K562 (cell line): ENCODE data around the gene ZNRD2. TPM values are rescaled to one million over a fixed set of nuclear protein-coding genes. Genes with fewer than 3 reads are reported as not detected.
A peak's percentile ranks its signal among the peaks of the same experiment; 100 is the strongest.

Source experiments
- ASH1L ChIP-seq: fragments of 450-650 bp; IDR thresholded peaks from 2 replicates; pipeline ENCODE4 v1.6.1; 2018; ENCODE audit warnings: borderline replicate concordance, mild to moderate bottlenecking, low read depth; ENCODE audit not compliant: partially characterized antibody
- BHLHE40 ChIP-seq: IDR thresholded peaks from 2 replicates; pipeline ENCODE4 v1.6.1; 2011; ENCODE audit warnings: low read length, improper control_type of control experiment
- FOSL1 ChIP-seq: fragments of 200-800 bp; sonication (Bioruptor generic); conservative IDR thresholded peaks from 2 replicates; pipeline ENCODE4 v1.6.1; 2016; ENCODE audit warnings: missing genetic modification characterization, missing compliant biosample characterization
- GATAD2A ChIP-seq: fragments of 450-650 bp; IDR thresholded peaks from 2 replicates; pipeline ENCODE4 v1.6.1; 2017
- JUND ChIP-seq, 2 experiments: IDR thresholded peaks; 2 replicates in 1 of 2; 3 replicates in 1 of 2; pipeline ENCODE4 v1.6.1; 2011; ENCODE audit warnings: borderline replicate concordance in 2 of 2, low read depth in 2 of 2, low read length in 2 of 2, improper control_type of control experiment in 1 of 2, missing biosample characterization in 1 of 2, missing genetic modification characterization in 1 of 2, missing genetic modification reagents in 1 of 2
- NFE2 ChIP-seq: IDR thresholded peaks from 2 replicates; pipeline ENCODE4 v1.6.1; 2014; ENCODE audit warnings: antibody characterized with exemption, low read depth
- NR3C1 ChIP-seq: sonication (generic); formaldehyde crosslinking; IDR thresholded peaks from 2 replicates; pipeline ENCODE4 v1.8.1; 2022; ENCODE audit warnings: missing genetic modification reagents
- NR4A1 ChIP-seq, 2 experiments: fragments of 250-450 bp in 1 of 2; fragments of 450-650 bp in 1 of 2; sonication (Bioruptor Pico) in 1 of 2; IDR thresholded peaks; 2 replicates each; pipeline versions ENCODE4 v1.4.0 to v1.6.1; 2016 to 2020; ENCODE audit warnings: mild to moderate bottlenecking in 2 of 2, missing compliant biosample characterization in 1 of 2, missing genetic modification characterization in 1 of 2, moderate library complexity in 1 of 2
- POLR2A ChIP-seq: fragments of 450-650 bp; conservative IDR thresholded peaks from 2 replicates; pipeline ENCODE4 v1.6.1; 2016
- ZNF324 ChIP-seq: fragments of 250-450 bp; sonication (Bioruptor Pico); IDR thresholded peaks from 2 replicates; pipeline ENCODE4 v1.4.0; 2020; ENCODE audit warnings: mild to moderate bottlenecking
- ZNF354B ChIP-seq: fragments of 250-450 bp; sonication (Bioruptor Pico); IDR thresholded peaks from 2 replicates; pipeline ENCODE4 v1.4.0; 2020
- ZNF407 ChIP-seq: fragments of 450-650 bp; IDR thresholded peaks from 2 replicates; pipeline ENCODE4 v1.6.1; 2016; ENCODE audit warnings: low read depth
- ZNF57 ChIP-seq: fragments of 450-650 bp; formaldehyde crosslinking; IDR thresholded peaks from 2 replicates; pipeline ENCODE4 v1.4.0; 2020; ENCODE audit warnings: mild to moderate bottlenecking, moderate library complexity
- ZNF592 ChIP-seq: fragments of 450-650 bp; IDR thresholded peaks from 2 replicates; pipeline ENCODE4 v1.6.1; 2017; ENCODE audit warnings: antibody characterized with exemption, mild to moderate bottlenecking
- ZNF76 ChIP-seq: fragments of 250-450 bp; sonication (Bioruptor Pico); IDR thresholded peaks from 2 replicates; pipeline ENCODE4 v1.4.0; 2020; ENCODE audit warnings: mild to moderate bottlenecking, moderate library complexity, borderline replicate concordance
- ZNF780A ChIP-seq: fragments of 250-450 bp; sonication (Bioruptor Pico); IDR thresholded peaks from 2 replicates; pipeline ENCODE4 v1.5.0; 2021; ENCODE audit warnings: mild to moderate bottlenecking
- polyA plus RNA-seq, 8 experiments: library from polyadenylated mRNA; depleted of rRNA in 4 of 8; stranded (reverse) in 5 of 8; unstranded in 3 of 8; fragments of >200 nt; fragmentation: Nextera tagmentation in 2 of 8; fragmentation: Illumina TruSeq in 1 of 8; extraction: Ambion mirVana in 2 of 8; extraction: Trizol in 1 of 8; gene quantifications; 2 replicates each; pipeline versions ENCODE4 v1.2.1 to v1.2.3, GENCODE V29; 2011 to 2014; ENCODE audit warnings: inconsistent platforms in 1 of 8, missing spikeins in 1 of 8
- total RNA-seq, 7 experiments: library from RNA; depleted of rRNA in 6 of 7; stranded (reverse); fragments of >200 nt in 6 of 7; fragmentation: Illumina TruSeq in 2 of 7; extraction: Trizol in 2 of 7; gene quantifications; 2 replicates each; pipeline versions ENCODE4 v1.2.1 to v1.2.3, GENCODE V29; 2011 to 2021; ENCODE audit warnings: low replicate concordance in 1 of 7

ZNRD2 gene
- total and polyA plus RNA-seq, 9 of the 15 experiments (the other 6 are each of a cell fraction or from before 2014, with no cell fraction given), result 13.4 to 129 (median 60.4) TPM

- no peak for TF ChIP-seq ASH1L
- TF ChIP-seq ZNF57 (CRISPR knock-in tag), result 0 out of 2 replicates have a peak, but pooled peaks have one; percentile 62
- no peak for TF ChIP-seq JUND (IDR thresholded peaks at IDR 0.05; ENCODE audit: borderline replicate concordance, low read depth, low read length)
- no peak for TF ChIP-seq JUND (tag; IDR thresholded peaks at IDR 0.05; ENCODE audit: borderline replicate concordance, low read depth, low read length)
- TF ChIP-seq BHLHE40, result no peak
- no peak for TF ChIP-seq ZNF407
- TF ChIP-seq ZNF76 (CRISPR knock-in tag), result no peak
- no peak for TF ChIP-seq ZNF780A (CRISPR knock-in tag)
- no peak for TF ChIP-seq NR3C1 (CRISPR knock-in tag)
- no peak for TF ChIP-seq FOSL1 (tag)
- no peak for TF ChIP-seq ZNF324 (CRISPR knock-in tag)
- no peak for TF ChIP-seq POLR2A
- no peak for TF ChIP-seq NR4A1 (CRISPR knock-in tag; IDR thresholded peaks at IDR 0.05)
- no peak for TF ChIP-seq NR4A1 (tag; IDR thresholded peaks at IDR 0.05)
- TF ChIP-seq ZNF592, result peak; percentile 65
- TF ChIP-seq NFE2, result no peak
- TF ChIP-seq GATAD2A, result no peak
- no peak for TF ChIP-seq ZNF354B (CRISPR knock-in tag)
Measured at GRCh38 chr11:65569164-65569972, 909 bp upstream of the ZNRD2 start (continued).
